GM21529 (cell line): ENCODE data around the gene CACNA2D1.
"Not testable (repeated sequence)": the region's sequence is repeated elsewhere in the genome, so short reads cannot be mapped to it uniquely, and the experiment has no call there.

ENCODE experiments used
- ATAC-seq: cut with Tn5 transposase; IDR thresholded peaks from one replicate; pipeline ENCODE4 v1.9.1; 2021; ENCODE audit not compliant: unreplicated experiment

Gene CACNA2D1

GRCh38 chr7:82393840-82394220, 49.7 kb downstream of the CACNA2D1 start:
- no peak for ATAC-seq

- ATAC-seq = no peak
Measured at GRCh38 chr7:82393076-82393839, 50.3 kb downstream of the CACNA2D1 start.

- no peak for ATAC-seq
Measured at GRCh38 chr7:82390936-82391335, 52.6 kb downstream of the CACNA2D1 start.

- no peak for ATAC-seq
Measured at GRCh38 chr7:82389876-82390275, 53.7 kb downstream of the CACNA2D1 start.

- no peak for ATAC-seq
Measured at GRCh38 chr7:82388138-82388537, 55.4 kb downstream of the CACNA2D1 start.

- ATAC-seq = not testable (repeated sequence)
Measured at GRCh38 chr7:82386571-82386970, 57.0 kb downstream of the CACNA2D1 start.

GRCh38 chr7:82384779-82385178, 58.8 kb downstream of the CACNA2D1 start:
- no peak for ATAC-seq

GRCh38 chr7:82384051-82384464, 59.5 kb downstream of the CACNA2D1 start:
- no peak for ATAC-seq

GRCh38 chr7:82382276-82382675, 61.3 kb downstream of the CACNA2D1 start:
- no peak for ATAC-seq

- no peak for ATAC-seq
Measured at GRCh38 chr7:82376739-82377138, 66.8 kb downstream of the CACNA2D1 start.

GRCh38 chr7:82375713-82376112, 67.9 kb downstream of the CACNA2D1 start:
- ATAC-seq = no peak

GRCh38 chr7:82375129-82375528, 68.4 kb downstream of the CACNA2D1 start:
- ATAC-seq = no peak

GRCh38 chr7:82373926-82374635, 69.5 kb downstream of the CACNA2D1 start:
- ATAC-seq = no peak

GRCh38 chr7:82364671-82365070, 78.9 kb downstream of the CACNA2D1 start:
- no peak for ATAC-seq

GRCh38 chr7:82364048-82364447, 79.5 kb downstream of the CACNA2D1 start:
- no peak for ATAC-seq

GRCh38 chr7:82362129-82362706, 81.4 kb downstream of the CACNA2D1 start:
- ATAC-seq = no peak

- no peak for ATAC-seq
Measured at GRCh38 chr7:82360591-82361368, 82.8 kb downstream of the CACNA2D1 start.

- no peak for ATAC-seq
Measured at GRCh38 chr7:82359426-82359825, 84.2 kb downstream of the CACNA2D1 start.

- ATAC-seq = no peak
Measured at GRCh38 chr7:82358923-82359322, 84.7 kb downstream of the CACNA2D1 start.

GRCh38 chr7:82358009-82358578, 85.5 kb downstream of the CACNA2D1 start:
- no peak for ATAC-seq

- ATAC-seq = no peak
Measured at GRCh38 chr7:82348251-82348650, 95.3 kb downstream of the CACNA2D1 start.
